Uterus (tissue), 2 donors: ENCODE results near the gene MTNR1A.

Experiments
- CTCF ChIP-seq, 4 experiments: fragments of 200-600 bp in 2 of 4; fragments of 450-650 bp in 2 of 4; sonication (generic) in 2 of 4; IDR thresholded peaks; one replicate each; pipeline ENCODE4 v1.5.1; 2016 to 2019; ENCODE audit warnings: antibody characterized with exemption in 4 of 4, mild to moderate bottlenecking in 2 of 4, moderate library complexity in 1 of 4
- POLR2A ChIP-seq, 2 donors: fragments of 450-650 bp; IDR thresholded peaks; one replicate each; pipeline ENCODE4 v1.6.1; 2016; ENCODE audit warnings: antibody characterized with exemption in 2 of 2, mild to moderate bottlenecking in 1 of 2, moderate library complexity in 1 of 2

GRCh38 chr4:186551849-186552248 is 3.5 kb downstream of the MTNR1A start:
- TF ChIP-seq CTCF (IDR thresholded peaks at IDR 0.05): no peak
- no peak for TF ChIP-seq POLR2A (IDR thresholded peaks at IDR 0.05)
